ENCODE results near the gene MPG.
"Not testable (repeated sequence)": the region's sequence is repeated elsewhere in the genome, so short reads cannot be mapped to it uniquely, and the experiment has no call there.

Gene MPG

DNA sequence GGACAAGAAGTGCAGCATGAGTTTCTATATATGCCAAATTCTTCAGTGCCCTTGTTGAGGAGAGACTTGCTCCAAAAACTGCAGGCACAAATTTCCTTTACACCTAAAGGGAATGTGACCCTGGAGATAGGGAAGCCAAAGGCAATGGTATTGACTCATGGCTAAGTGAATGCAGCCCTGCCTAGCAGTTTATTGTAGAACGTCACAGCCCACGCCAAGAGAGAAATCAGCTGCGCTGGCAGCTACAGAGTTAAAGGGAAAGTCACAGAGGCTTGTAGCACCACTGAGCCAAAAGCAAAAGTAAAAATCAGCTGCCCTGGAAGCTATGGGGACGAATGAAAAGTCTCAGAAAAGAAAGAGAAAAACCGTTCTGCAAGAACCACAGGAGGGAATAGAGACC is 34.7 kb upstream of the MPG start:
- no peak for DNase-seq (ENCODE audit: low spot score)
- TF ChIP-seq, protein P1, sequence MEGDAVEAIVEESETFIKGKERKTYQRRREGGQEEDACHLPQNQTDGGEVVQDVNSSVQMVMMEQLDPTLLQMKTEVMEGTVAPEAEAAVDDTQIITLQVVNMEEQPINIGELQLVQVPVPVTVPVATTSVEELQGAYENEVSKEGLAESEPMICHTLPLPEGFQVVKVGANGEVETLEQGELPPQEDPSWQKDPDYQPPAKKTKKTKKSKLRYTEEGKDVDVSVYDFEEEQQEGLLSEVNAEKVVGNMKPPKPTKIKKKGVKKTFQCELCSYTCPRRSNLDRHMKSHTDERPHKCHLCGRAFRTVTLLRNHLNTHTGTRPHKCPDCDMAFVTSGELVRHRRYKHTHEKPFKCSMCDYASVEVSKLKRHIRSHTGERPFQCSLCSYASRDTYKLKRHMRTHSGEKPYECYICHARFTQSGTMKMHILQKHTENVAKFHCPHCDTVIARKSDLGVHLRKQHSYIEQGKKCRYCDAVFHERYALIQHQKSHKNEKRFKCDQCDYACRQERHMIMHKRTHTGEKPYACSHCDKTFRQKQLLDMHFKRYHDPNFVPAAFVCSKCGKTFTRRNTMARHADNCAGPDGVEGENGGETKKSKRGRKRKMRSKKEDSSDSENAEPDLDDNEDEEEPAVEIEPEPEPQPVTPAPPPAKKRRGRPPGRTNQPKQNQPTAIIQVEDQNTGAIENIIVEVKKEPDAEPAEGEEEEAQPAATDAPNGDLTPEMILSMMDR (IDR thresholded peaks at IDR 0.05; ENCODE audit: extremely low read depth, missing control alignments): no peak

DNA sequence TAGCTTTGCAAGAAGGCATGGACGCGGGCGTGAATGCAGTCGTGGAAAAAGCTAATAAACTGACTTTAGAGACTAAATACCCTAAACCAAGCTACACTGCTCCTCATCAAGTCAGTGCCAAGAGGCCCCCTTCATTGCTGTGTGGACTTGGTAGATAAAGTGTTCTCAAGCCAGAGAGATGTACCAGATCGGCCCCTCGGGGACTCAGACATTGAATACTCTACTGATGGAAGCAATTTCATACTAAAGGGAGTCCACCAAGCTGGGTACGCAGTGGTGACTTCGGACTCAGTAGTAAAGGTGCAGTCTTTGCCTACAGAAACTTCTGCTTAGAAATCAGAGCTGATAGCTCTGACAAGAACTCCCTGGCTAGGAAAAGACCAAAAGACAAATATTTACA is 33.4 kb upstream of the MPG start:
- TF ChIP-seq, protein P1 (IDR thresholded peaks at IDR 0.05; ENCODE audit: extremely low read depth, missing control alignments): no peak
- no peak for DNase-seq (ENCODE audit: low spot score)

DNA sequence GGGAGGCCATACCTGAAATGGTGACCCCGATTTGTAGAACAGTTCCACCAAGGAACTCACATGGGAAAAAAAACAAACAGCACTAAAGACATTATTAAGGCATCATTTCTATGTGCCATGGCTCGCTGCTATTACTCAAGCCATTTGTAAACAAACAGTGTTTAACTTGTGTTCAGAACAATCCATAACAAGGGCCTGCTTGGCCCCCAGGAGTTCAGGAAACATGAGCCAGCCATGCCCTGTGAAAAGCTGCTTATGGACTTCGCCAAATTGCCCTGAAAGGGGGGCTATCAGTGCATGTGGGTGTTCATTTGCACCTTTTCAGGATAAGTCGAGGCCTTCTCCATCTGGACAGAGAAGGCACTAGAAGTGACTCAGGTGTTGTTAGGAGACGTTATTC is 32.6 kb upstream of the MPG start:
- TF ChIP-seq, protein P1 (IDR thresholded peaks at IDR 0.05; ENCODE audit: extremely low read depth, missing control alignments): no peak
- DNase-seq (ENCODE audit: low spot score): no peak

DNA sequence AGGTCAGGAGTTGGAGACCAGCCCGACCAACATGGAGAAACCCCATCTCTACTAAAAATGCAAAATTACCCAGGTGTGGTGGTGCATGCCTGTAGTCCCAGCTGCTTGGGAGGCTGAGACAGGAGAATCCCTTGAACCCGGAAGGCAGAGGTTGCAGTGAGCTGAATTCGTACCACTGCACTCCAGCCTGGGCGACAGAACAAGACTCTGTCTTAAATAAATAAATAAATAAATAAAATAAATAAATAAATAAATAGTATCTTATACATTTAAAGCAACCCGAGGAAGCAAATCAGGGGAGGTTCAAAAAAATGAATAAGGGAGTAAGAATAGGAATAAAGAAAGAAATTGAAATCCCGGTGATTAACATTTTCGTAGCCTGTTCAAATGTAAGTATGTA is 31.5 kb upstream of the MPG start:
- not testable (repeated sequence) for DNase-seq (ENCODE audit: low spot score)

DNA sequence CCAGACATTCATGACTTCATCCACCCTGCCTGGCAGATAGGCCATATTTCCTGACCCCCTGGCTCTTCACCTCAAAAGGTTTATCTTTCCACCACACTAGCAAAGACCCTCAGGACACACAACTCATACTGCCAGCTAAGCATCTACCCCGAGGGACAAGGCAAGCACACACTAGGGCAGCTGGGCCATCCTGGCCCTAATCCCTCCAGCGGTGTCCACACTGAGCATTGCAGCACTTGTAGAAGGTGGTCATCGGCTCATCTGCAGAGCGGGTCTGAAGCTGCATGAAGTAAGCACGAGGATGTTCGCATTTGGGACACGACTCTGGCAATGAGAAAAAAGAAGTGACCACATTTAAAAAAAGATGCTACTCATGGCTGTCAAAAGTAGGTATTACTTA is 30.8 kb upstream of the MPG start:
- no peak for DNase-seq (ENCODE audit: low spot score)
- TF ChIP-seq, protein P1 (IDR thresholded peaks at IDR 0.05; ENCODE audit: extremely low read depth, missing control alignments): no peak

DNA sequence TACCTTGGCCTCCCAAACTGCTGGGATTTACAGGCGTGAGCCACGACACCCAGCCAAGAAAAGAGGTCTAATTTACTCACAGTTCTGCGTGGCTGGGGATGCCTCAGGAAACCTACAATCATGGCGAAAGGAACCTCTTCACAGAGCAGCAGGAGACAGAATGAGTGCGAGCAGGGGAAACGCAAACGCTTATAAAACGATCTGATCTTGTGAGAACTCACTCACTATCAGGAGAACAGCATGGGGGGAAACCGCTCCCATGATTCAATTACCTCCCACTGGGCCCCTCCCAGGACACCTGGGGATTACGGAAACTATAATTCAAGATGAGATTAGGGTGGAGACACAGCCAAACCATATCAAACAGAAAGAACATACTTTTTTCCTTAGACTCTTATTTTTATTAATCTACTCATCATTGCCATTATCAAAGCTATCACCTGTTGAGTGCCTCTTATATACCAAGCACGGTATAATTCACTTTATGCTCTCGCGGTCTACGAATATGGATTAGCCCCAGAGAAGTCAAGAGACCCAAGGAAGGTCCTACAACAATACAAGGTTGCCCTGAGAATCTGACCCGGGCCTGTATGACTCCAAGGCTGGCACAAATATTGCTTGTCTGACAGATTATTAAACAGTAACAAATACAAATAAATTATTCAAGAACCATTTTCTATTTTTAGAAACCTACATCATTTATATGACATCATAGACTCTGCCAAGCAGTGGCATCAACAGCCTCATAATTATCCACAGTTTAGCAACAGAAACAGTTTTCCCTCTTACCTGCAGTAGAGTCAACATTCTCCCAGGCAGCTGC is 27.0 kb upstream of the MPG start:
- TF ChIP-seq, protein P1 (IDR thresholded peaks at IDR 0.05; ENCODE audit: extremely low read depth, missing control alignments): no peak
- no peak for DNase-seq (ENCODE audit: low spot score)

DNA sequence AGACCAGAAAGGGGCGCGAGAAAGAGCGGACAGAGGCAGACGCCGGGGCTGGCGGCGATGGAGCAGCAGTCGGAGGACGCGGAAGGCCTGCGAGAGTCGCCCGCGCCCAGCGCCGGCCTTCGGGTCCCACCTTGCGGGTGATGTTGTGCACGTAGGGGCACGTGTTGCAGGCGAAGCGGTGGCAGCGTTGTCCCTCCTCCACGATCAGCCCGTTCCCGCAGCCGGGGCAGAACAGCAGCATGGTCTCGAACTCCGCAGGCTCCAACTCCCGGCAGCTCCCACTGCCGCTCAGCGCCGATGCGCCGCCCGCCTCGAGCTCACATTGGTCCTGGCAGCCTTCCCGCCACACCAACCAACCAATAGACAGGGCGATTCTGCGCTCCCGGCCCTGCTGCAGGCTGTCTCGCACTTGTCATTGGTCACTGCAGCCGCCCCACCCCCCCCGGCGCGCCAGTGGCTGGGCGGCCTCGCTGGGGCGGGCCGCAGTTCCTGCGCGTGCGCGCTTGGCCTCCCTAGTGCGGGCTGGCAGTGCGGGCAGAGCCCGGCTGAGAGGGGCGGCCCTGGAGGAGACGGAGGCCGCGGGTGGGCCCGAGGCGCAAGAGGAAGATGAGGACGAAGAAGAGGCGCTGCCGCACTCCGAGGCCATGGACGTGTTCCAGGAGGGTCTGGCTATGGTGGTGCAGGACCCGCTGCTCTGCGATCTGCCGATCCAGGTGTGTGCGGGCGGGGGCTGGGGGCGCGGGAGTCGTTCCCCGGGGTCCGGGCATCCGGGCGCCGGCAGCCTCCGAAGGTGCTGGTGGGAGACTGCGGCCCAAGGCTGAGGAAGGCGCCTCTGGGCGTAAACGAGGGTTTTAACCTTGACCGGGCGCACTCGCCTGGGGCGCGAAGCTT is 24.4 kb upstream of the MPG start, which contains the start of the genes POLR3K and SNRNP25:
Gene POLR3K (minus strand): TSS at position 263 of the 891 bp plus-strand sequence. CDS start 22 bp downstream, at position 241.
Gene SNRNP25 (plus strand): TSS at position 483 of the 891 bp plus-strand sequence. CDS start 189 bp downstream, at position 672.
- TF ChIP-seq, protein P1 (IDR thresholded peaks at IDR 0.05; ENCODE audit: extremely low read depth, missing control alignments): no peak
- DNase-seq (ENCODE audit: low spot score): peak; percentile 99
